IPS-20b (cell line): ENCODE results near the gene PRM1.
A peak's percentile ranks its signal among the peaks of the same experiment; 100 is the strongest.

ENCODE experiments used
- H3K27ac ChIP-seq: one replicate; pipeline ENCODE4 v1.5.1; 2013; ENCODE audit warnings: low read length
- H3K27me3 ChIP-seq: 2 replicates; pipeline ENCODE4 v1.6.1; 2013; ENCODE audit warnings: mild to moderate bottlenecking, low read length, inconsistent platforms; ENCODE audit not compliant: insufficient read depth
- H3K36me3 ChIP-seq: 2 replicates; pipeline ENCODE4 v1.6.1; 2013; ENCODE audit warnings: low read depth, mild to moderate bottlenecking, inconsistent platforms, low read length, moderate library complexity; ENCODE audit not compliant: insufficient read depth
- H3K4me1 ChIP-seq: 2 replicates; pipeline ENCODE4 v1.6.1; 2013; ENCODE audit warnings: mild to moderate bottlenecking, control low read depth, inconsistent platforms, low read length, moderate library complexity; ENCODE audit not compliant: insufficient read depth
- H3K4me3 ChIP-seq: 2 replicates; pipeline ENCODE4 v1.5.1; 2013; ENCODE audit warnings: mild to moderate bottlenecking, low read length, inconsistent platforms
- H3K9ac ChIP-seq: 2 replicates; pipeline ENCODE4 v1.6.1; 2013; ENCODE audit warnings: low read depth, mild to moderate bottlenecking, inconsistent platforms, low read length, moderate library complexity
- H3K9me3 ChIP-seq: 2 replicates; pipeline ENCODE4 v1.6.1; 2013; ENCODE audit warnings: mild to moderate bottlenecking, low read depth, low read length, inconsistent platforms; ENCODE audit not compliant: insufficient read depth

PRM1 gene

DNA sequence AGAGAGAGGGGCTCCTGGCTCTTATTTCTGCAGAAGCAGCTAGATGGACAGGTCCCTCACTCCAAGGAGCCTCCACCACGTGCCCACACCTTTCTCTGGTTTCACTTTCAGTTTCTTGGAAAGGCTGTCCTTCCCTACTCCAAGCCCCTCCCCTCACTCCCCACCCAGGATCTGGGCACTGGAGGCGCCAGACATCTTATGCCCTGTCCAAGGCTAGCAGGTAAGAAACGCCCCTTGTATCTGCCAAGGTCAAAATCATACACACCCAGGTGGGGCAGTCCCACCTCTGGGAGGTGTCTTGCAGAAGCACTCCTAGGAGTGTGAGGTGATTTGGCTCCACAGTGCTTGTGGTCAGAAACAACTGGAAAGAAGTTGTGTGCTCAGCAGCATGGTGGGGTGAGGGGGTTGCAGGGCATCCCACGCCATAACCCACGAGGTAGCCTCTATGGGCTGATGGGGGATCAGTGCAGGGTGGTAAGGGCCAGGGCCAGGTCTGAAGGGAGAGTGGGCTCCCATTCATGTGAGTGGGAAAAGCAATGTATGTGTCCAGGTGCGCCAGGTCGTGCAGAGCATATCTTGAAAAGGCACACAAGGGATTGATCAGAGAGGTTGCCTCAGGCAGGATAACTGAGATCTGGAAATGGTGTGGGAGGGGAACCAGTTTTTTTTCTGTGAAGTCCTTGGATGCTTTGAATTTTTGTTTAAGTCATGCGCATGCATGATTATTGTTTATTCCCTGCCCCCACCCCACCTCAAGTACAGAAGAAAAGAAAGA is 31.8 kb upstream of the PRM1 start:
- no peaks in the 10 kb centered on the region for H3K36me3 ChIP-seq
- H3K4me1 ChIP-seq = peaks cover 40% of the 10 kb centered on the region
- H3K9me3 ChIP-seq = no peaks in the 10 kb centered on the region
- H3K9ac ChIP-seq = peak overlapping the region; percentile 65; the same call in 1 of the 2 replicates
- H3K27me3 ChIP-seq = no peaks in the 10 kb centered on the region
- peak overlapping the region; percentile 73 for H3K27ac ChIP-seq
- peak overlapping the region; percentile 43; the same call in 1 of the 2 replicates for H3K4me3 ChIP-seq

DNA sequence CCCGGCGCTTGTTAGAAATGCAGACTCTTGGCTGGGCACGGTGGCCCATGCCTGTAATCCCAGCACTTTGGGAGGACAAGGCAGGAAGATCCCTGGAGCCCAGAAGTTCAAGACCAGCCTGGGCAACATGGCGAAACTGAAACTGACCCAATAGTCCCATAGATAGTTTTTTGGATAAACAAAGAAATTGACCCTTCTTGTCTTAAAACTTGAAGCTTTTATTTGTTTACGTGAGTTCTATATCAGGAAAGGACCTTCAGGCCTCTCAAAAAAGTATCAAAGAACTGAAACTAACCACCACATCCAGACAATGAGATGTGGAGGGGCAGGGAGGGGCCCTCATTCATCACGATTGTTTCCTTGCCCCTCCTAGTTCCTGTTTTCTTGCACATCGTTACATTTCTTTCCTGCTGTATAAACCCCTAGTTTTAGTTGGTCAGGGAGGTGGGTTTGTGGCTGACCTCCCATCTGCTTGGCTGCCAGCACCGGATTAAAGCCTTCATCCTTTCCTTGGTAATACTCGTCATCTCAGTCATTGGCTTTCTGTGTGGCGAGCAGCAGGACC is 29.9 kb upstream of the PRM1 start:
- H3K4me3 ChIP-seq = no peak overlapping the region
- no peaks in the 10 kb centered on the region for H3K9me3 ChIP-seq
- no peaks in the 10 kb centered on the region for H3K36me3 ChIP-seq
- no peak overlapping the region for H3K9ac ChIP-seq
- peaks cover 32% of the 10 kb centered on the region for H3K4me1 ChIP-seq
- H3K27me3 ChIP-seq = no peaks in the 10 kb centered on the region
- no peak overlapping the region for H3K27ac ChIP-seq

DNA sequence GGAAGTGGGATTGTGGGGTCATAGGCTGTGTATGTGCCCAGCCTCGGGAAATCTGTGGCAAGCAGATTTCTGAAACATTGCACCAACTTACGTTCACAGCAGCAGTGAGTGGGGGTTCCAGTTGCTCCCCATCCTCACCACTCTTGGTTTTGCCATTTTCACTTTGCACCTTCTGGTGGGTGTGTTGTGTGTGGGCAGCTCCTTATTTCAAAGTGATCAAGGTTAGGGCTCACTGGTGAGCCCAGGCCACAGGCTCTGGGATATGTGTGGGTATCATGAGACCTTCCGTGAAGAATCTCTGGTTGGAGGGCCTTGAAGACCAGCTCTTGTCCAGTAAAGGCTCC is 29.5 kb upstream of the PRM1 start:
- Histone ChIP-seq H3K4me1 (peaks cover 30% of the 10 kb centered on the region), H3K27ac (no peak overlapping the region), H3K9ac (no peak overlapping the region), H3K9me3 (no peaks in the 10 kb centered on the region), H3K36me3 (no peaks in the 10 kb centered on the region), H3K4me3 (no peak overlapping the region), H3K27me3 (no peaks in the 10 kb centered on the region)

DNA sequence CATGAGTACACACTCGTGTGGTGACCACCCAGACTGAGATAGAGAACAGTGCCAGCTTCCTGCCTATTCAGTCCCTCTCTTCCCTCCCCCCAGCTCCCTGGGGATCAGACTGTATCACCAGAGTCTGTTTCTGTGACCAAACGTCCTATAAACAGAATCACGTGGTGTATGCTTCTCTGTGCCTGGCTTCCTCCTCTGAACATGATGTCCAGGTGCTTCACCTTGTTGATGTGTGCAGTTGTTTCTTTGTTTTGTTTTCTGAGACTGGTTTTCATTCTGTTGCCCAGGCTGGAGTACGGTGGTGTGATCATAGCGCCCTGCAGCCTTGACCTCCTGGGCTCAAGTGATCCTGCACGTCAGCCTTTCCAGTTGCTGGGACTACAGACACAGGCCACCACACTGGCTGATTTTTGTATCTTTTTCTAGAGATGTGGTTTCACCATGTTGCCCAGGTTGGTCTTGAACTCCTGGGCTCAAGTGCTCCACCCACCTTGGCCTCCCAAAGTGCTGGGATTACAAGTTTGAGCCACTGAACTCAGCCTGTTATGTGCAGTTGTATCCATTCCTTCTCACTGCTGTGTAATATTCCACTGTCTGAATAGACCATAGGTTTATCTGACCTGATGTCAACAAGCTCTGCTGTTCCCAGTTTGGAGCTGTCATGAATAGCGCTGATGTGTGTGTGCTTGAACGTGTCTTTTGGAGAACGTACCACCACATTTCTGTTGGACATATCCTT is 28.9 kb upstream of the PRM1 start:
- Histone ChIP-seq H3K4me1 (peaks cover 28% of the 10 kb centered on the region), H3K27ac (no peak overlapping the region)

DNA sequence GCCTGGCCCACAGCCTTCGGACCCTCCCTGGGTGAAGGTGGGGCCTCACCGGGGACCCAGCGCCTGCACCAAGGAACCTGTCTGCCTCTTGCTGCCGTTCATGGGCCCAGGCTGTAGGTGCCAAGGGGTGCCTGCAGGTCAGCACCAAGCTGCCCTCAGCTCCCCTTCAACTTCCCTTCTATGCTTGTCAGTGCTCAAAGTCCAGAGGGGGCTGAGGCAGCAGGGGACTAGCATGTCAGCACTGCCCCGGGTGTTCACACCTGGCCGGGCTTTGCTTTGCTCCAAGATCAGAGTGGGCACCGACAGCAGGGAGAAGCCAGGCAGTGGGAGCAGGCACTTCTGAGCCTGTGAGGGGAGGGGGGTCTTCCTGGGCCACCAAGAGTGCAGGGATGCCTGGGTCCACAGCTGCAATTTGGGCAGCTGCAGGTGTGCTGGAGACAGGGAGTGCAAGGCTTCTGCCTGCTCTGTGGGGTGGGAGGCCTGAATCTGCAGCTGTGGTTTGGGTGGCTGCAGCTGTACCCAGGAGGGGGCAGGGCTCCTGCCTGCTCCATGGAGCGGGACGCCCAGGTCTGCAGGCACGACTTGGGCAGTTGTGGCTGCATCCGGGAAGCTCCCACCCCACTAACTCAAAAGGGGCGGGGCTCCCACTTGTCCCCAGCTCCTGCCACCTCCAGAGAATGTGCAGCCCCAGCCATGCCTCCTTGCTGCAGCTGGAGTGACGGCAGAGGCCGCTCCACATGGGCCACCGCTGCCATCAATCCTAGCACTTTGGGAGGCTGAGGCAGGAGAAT is 27.6 kb upstream of the PRM1 start:
- Histone ChIP-seq H3K4me1 (peaks cover 17% of the 10 kb centered on the region), H3K27ac (no peak overlapping the region), H3K9ac (no peak overlapping the region), H3K36me3 (no peaks in the 10 kb centered on the region), H3K27me3 (no peaks in the 10 kb centered on the region), H3K9me3 (no peaks in the 10 kb centered on the region), H3K4me3 (no peak overlapping the region)

More for the DNA sequence above, 28.9 kb upstream of the PRM1 start:
- Histone ChIP-seq H3K36me3 (no peaks in the 10 kb centered on the region), H3K27me3 (no peaks in the 10 kb centered on the region), H3K9me3 (no peaks in the 10 kb centered on the region), H3K4me3 (no peak overlapping the region), H3K9ac (no peak overlapping the region)

DNA sequence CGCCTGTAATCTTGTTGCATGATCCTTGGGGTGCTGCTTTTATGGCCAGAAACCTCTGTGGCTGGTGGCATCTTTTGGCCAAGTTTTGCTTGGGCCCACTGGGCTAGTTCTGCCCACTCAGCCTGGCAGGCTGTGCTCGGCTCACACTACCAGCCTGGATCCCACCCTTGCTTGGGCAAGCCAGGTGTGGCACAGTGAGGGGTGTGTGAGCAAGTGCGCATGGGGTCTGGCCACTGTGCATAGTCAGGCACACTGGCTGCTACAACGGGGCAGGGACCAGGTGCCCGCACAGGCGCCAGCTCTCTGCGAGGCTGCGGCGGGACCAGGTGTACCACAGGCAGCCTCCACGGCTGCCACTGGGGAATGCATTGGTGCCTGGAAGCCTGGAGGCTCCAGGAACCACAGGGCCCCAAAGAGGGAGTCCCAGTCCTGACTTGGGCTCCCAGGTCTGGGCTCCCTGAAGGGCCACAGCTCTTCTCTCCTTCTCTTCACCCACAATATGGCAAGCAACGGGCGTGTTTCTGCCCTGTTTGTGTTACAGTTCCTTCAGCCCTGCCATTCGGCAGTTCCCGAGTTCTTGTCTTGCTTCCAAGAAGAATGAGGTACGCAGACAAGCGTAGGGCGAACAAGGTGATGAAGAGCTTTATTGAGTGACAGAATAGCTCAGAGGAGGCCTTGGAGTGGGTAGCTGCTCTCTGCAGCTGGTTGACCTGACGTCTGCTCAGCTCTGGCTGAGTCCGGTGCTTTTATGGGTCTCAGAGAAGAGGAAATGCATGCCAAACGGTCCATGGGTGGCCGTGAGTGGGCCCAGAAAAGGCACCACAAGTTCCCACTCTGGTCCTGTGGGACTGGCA is 26.7 kb upstream of the PRM1 start:
- Histone ChIP-seq H3K36me3 (no peaks in the 10 kb centered on the region), H3K9me3 (no peaks in the 10 kb centered on the region), H3K4me3 (no peak overlapping the region), H3K27me3 (no peaks in the 10 kb centered on the region), H3K9ac (no peak overlapping the region), H3K4me1 (peaks cover 9% of the 10 kb centered on the region), H3K27ac (no peak overlapping the region)

DNA sequence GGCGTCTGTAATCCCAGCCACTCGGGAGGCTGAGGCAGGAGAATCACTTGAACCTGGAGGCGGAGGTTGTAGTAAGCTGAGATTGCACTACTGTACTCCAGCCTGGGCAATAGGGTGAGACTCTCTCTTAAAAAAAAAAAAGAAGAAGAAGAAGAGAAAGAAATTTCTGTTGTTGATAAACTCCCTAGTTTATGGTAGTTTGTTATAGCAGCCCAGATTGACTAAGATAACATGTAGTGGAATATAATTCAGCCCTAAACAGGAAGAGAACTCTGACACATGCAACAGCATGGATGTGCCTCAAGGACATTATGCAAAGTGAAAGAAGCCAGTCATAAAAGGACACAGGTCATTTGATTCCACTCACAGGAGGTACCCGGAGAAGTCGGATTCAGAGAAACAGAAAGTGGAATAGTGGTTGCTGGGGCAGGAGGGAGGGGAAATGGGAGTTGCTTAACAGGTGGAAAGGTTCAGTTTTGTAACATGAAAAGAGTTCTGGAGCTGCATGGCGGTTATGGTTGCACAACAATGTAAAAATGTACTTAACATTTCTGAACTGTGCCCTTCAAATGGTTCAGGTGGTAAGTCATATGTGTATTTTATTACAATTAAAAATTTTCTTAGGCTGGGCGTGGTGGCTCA is 26.0 kb upstream of the PRM1 start:
- H3K4me3 ChIP-seq = no peak overlapping the region
- no peaks in the 10 kb centered on the region for H3K36me3 ChIP-seq
- 0 out of 2 replicates have a peak, but pooled peaks cover 3% of the 10 kb centered on the region for H3K4me1 ChIP-seq
- no peak overlapping the region for H3K9ac ChIP-seq
- no peaks in the 10 kb centered on the region for H3K9me3 ChIP-seq
- no peaks in the 10 kb centered on the region for H3K27me3 ChIP-seq
- no peak overlapping the region for H3K27ac ChIP-seq

DNA sequence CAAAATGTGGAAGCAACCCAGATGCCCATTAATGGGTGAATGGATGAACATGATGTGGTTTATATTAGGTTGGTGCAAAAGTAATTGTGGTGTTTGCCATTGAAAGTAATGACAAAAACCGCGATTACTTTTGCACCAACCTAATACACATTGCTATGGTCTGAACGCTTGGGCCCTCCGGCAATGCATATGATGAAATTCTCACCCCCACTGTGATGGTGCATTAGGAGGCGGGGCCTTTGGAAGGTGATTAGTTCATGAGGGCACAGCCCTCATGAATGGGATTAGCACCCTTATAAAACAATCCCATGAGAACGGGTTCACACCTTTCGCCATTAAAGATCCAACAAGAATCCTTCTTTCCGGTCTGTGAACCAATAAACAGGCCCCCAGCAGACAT is 25.3 kb upstream of the PRM1 start:
- Histone ChIP-seq H3K4me3 (no peak overlapping the region), H3K27ac (no peak overlapping the region), H3K9me3 (no peaks in the 10 kb centered on the region), H3K27me3 (no peaks in the 10 kb centered on the region), H3K9ac (no peak overlapping the region), H3K4me1 (0 out of 2 replicates have a peak, but pooled peaks cover 3% of the 10 kb centered on the region), H3K36me3 (no peaks in the 10 kb centered on the region)

DNA sequence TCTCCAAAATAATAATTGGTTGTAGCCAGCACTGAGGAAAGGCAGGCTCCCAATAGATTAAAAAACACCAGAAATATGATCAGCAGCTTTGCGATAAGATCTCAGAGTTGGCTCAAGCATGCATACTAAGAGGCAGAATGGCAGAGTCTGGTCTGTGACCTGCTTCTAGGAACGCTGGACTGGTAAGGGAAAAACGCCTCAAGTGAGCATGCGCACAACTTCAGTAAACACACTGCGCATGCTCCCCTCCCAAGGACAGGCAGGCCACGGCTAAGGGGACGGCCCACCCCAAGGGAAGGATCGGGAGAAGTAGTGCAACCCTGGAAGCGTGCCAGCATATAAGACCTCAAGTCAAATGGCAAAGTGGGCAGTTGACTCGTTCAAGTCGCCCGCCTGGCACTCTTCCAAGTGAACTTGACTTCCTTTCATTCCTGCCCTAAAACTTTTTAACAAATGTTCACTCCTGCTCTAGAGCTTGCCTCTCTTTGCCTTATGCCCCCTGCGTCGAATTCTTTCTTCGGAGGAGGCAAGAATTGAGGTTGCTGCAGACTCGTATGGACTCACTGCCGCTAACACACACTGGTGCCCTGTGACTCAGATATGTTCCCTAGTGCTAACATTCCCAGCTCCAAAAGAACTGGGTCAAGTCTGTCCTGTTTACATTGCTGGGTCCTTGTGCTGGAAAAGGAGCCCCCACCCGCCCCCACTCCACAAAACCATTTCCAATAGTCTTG is 22.4 kb upstream of the PRM1 start:
- Histone ChIP-seq H3K27me3 (no peaks in the 10 kb centered on the region), H3K4me3 (no peak overlapping the region), H3K36me3 (no peaks in the 10 kb centered on the region), H3K27ac (no peak overlapping the region), H3K9me3 (no peaks in the 10 kb centered on the region), H3K9ac (no peak overlapping the region), H3K4me1 (no peaks in the 10 kb centered on the region)

DNA sequence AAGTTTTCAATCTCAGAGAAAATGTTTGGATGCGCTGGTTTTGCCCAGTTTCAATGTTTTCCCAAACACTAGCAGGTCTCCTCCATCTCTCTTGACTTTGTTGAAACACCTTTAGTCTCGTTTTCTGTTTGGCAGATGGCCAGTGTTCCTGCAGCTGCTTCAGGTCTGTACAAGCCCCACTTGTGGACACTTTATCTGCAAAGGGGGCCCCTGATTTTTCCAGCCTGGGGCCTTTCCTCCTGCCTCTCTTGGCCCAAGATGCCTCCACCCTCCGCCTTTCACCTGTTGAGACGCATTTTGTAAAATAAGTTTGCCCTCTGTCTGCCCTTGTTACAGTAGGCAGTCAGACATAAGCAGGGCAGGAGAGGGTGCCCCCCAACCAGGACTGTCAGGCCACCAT is 21.8 kb upstream of the PRM1 start:
- Histone ChIP-seq H3K4me3 (no peak overlapping the region), H3K27me3 (no peaks in the 10 kb centered on the region), H3K36me3 (no peaks in the 10 kb centered on the region), H3K4me1 (peaks cover under 1% of the 10 kb centered on the region; the same call in 1 of the 2 replicates), H3K9me3 (no peaks in the 10 kb centered on the region), H3K27ac (no peak overlapping the region), H3K9ac (no peak overlapping the region)
